HG03039 (cell line): Measurements from ENCODE around the gene NFYC.
"Not testable (repeated sequence)": the region's sequence is repeated elsewhere in the genome, so short reads cannot be mapped to it uniquely, and the experiment has no call there.

Source experiments
- ATAC-seq: cut with Tn5 transposase; IDR thresholded peaks from one replicate; pipeline ENCODE4 v1.9.1; 2021; ENCODE audit warnings: mild to moderate bottlenecking, moderate library complexity; ENCODE audit not compliant: unreplicated experiment

The NFYC gene

GRCh38 chr1:40704817-40705733 is 13.6 kb downstream of the NFYC start:
- ATAC-seq: no peak

DNA sequence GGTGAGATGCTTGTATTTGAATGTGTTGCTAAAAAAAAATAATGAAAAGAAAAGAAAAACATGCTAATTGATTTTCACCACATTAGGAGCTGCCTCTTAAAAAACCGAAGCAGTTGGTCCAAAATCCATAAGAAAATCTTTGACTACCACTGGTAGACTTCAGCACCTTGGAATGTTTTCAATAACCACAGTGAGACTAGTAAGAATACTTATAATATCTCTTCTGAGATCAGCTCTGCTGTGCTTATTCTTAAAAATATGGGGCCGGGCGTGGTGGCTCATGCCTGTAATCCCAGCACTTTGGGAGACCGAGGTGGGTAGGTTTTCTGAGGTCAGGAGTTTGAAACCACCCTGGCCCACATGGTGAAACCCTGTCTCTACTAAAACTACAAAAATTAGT is 15.1 kb downstream of the NFYC start:
- ATAC-seq: no peak

- peak; percentile 52 for ATAC-seq
These were observed 17.2 kb downstream of the NFYC start for GRCh38 chr1:40708750-40709099.

GRCh38 chr1:40709100-40709801 is 17.7 kb downstream of the NFYC start:
- ATAC-seq: peak; percentile 86

GRCh38 chr1:40709802-40710278 is 18.3 kb downstream of the NFYC start:
- no peak for ATAC-seq

DNA sequence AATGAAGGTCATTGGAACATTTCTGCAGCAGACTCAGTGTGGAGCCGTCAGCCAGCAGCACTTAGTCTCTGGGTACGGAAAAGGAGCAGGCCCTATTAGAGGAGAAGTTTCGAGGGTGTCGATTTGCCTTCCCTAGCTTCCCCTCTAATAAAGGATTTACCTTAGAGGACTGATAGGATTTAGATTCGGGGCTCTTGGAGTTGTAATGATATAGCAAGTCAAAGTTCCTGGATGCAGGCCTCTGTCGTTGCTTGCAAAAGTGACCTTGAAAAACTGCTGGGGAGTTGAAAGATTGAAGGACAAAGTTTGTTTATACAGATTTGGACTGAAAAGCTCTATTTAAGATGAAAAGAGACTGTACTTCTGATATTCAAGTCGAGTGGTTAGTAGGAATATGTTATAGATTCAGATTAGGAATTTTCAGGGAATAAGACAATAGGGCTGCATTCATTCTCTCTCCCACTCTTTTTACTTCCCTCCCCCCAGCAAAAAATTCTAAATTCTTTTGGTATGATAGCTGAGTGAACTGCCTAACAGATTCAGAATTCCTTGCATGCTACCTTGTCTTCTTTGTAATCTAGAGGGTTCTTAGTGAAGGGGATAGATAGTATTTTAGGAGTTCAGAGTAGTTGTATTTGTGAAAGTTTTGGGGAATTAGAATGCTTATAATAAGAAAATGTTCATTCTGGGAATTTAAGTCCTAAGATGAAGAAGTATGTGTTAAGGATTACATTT is 19.2 kb downstream of the NFYC start:
- no peak for ATAC-seq

DNA sequence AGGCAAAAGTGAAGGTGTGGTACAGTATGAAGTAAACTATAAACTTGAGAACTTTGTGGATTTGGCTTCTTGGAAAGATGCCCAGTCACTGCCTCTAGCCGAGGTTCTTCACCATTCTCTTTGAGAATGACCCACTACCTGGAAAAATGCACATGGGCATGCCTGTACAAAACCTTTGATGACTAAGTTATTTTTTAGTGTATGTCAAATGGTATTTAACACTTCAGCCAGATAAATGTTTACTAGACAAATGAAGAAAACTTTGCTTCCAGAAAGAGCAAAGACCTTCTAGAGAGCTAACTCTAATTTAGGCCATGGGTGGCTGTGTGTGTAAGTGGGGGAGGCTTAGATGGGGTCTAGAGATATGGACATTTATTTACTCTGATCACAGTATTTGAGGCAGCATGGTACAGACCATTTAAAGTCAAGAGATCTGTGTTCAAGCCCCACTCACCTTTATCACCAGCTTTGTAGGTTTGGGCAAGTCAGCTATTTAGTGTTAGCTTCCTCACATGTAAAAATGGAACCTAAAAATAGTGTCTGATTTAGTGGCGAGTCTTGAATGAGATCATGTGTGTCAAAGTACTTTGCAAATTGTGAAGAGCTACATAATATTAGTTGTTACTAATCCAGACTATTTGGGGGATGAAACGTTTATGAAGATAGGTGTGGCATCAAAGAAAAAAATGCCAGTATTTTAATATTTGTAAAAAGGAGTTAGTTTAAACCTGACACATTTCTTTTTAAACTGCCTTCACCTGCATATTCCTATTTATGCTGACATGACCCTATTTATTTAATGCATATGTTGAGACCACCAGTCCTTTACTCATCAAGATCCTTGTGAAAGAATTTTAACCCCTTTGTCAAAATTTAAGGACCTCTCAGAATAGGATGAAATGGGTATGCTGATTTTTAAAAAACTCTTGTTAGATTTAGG is 20.2 kb downstream of the NFYC start:
- no peak for ATAC-seq

DNA sequence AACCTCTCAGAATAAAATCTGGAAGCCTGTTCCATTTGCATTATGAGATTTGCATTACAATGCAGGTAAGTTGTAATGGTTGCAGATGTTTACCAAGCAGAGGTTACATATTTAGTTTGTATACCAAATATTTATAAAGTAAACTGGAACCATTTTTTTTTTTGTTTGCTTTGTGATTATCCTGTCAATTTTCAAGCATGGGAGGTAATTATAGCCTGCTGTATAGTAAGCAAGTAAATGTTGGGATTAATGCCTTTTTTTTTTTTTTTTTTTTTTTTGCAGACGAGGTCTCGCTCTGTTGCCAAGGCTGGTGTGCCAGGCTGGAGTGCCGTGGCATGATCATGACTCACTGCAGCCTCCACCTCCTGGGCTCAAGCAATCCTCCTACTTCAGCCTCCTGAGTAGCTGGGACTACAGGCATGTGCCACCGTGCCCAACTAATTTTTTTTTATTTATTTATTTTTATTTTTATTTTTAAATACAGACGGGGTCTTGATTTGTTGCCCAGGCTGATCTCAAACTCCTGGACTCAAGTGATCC is 21.0 kb downstream of the NFYC start:
- ATAC-seq: no peak

DNA sequence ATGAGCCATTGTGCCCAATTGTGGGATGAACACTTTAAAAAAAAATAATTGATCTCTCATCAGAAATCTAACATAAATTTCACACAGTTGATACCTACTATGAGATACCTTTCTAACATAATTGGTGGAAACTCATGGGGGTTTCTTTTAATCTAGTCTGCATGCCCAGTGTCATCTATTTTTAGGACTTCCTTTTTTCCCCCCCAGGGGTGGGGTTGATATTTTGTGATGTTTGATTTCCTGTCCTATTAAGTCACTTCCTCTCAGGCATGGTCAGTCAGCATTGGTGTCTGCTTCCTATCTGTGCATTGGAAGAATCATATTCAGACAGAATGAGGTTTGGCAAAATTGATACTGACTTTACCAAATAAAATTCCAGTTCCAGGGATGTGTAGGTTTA is 21.5 kb downstream of the NFYC start:
- ATAC-seq: no peak

DNA sequence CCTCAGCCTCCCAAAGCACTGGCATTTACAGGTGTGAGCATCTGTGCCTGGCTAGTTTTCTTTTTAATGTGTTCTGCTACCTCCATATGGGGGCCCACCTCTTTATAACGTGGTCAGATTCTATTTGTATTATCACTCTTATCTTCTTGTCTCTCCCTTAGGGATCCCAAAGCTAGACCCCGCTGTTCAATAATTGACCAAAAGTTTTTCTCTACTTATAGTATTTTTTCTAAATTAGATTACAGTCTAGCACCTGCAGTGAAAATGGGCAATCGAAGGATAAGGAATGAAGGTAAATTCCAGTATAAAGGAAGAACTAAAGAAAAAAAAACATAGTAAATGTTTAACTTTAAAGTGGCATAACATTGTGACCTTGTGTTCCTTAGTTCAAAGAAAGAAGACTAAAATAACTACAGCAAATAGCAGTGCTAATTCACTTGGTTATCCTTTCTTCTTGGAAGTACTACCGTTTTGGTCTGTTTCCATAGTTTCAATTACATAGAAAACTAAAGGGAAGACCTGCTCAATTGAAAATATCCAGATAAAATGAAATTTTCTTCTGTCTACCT is 24.1 kb downstream of the NFYC start:
- ATAC-seq: no peak

- ATAC-seq: no peak
These were observed 25.6 kb downstream of the NFYC start for GRCh38 chr1:40717065-40717464.

DNA sequence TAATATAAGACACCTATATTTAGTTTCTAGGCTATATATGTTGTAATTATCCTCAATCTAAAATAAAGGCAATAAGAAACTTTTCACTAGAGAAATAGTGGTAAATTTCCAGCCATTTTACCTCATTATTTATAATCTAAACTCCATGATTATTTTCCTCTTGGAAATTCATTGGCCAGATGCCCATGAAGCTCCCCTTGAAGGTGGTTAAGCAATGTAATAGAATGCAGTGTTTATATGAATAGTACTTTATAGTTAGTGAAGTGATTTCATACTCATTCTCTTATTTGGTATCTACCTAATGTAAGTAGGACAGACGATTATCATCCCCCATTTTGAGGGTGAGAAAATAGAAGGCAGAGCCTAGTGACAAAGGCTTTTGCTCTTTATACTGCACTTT is 26.5 kb downstream of the NFYC start:
- ATAC-seq: no peak

DNA sequence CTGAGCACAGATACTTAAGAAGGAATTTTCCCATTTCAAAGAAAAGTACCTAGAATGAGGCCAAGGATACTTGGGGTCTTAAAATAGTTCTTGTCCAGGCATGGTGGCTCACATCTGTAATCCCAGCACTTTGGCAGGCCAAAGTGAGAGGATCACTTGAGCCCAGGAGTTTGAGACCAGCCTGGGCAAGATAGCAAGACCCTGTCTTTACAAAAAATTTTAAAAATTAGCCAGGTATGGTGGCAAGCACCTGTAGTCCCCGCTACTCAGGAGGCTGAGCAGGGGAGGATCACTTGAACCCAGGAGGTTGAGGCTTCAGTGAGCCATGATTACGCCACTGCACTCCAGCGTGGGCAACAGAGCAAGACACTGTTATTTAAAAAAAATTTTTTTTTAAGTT is 29.0 kb downstream of the NFYC start:
- no peak for ATAC-seq

DNA sequence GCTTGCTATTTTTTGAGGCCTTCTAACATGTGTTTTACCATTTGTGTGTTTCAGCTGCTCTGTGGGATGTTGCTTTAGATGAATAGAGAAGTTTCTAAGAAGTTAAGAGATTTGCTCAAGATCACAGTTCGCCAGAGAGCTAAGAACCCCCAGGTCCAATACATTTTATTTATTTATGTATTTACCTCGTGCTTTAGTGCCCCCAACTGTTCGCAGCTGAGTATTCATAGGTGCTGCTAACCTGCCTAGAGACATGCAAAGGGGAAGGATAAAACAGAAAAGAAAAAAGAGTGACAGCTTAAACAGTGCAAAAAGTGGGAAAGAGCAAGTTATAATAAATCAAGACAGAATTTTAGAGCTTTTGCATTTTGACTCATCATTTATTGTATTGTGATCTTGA is 31.1 kb downstream of the NFYC start:
- no peak for ATAC-seq

GRCh38 chr1:40723196-40723955 is 31.9 kb downstream of the NFYC start:
- no peak for ATAC-seq

DNA sequence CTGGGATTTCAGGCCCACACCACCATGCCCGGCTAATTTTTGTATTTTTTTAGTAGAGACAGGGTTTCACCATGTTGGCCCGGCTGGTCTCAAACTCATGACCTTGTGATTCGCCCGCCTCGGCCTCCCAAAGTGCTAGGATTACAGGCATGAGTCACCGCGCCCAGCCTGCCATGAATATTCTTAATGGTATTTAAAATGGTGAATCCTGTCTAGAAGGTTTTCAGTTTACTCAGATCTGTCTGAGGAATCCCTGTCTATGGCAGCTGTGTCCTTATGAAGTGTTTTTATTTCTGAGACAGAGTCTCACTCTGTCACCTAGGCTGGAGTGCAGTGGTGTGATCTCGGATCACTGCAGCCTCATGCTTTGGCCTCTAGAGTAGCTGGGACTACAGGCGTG is 36.2 kb downstream of the NFYC start:
- not testable (repeated sequence) for ATAC-seq

GRCh38 chr1:40729316-40729862 is 37.9 kb downstream of the NFYC start:
- not testable (repeated sequence) for ATAC-seq

- no peak for ATAC-seq
These were observed 41.3 kb downstream of the NFYC start for GRCh38 chr1:40732756-40733301.
